ENCODE data around the gene TSHZ1. TPM values are rescaled to one million over a fixed set of nuclear protein-coding genes. Genes with fewer than 3 reads are reported as not detected.

The TSHZ1 gene
- total RNA-seq, 1 donor from 2014 or later, result 24.6 TPM

GRCh38 chr18:75209129-75209950 is 1.3 kb upstream of the TSHZ1 start, which contains the start of gene PTGR3:
Gene PTGR3 (minus strand): TSS chr18:75209139. CDS start chr18:75209058, 81 bp downstream.
- Histone ChIP-seq H3K4me1 (peaks cover 86% of the 10 kb centered on the region), H3K4me3 (peak within 1 kb of the TSS; percentile 85), H3K36me3 (no peaks in the 10 kb centered on the region), H3K27me3 (ENCODE audit: low read depth) (no peaks in the 10 kb centered on the region), H3K9me3 (replicated peaks) (no peaks in the 10 kb centered on the region), H3K27ac (replicated peaks) (peak within 1 kb of the TSS; percentile 99)
- peak; percentile 89 for DNase-seq
- intact Hi-C loops (cut with micrococcal nuclease), result no loop called here
- TF ChIP-seq, protein P1, sequence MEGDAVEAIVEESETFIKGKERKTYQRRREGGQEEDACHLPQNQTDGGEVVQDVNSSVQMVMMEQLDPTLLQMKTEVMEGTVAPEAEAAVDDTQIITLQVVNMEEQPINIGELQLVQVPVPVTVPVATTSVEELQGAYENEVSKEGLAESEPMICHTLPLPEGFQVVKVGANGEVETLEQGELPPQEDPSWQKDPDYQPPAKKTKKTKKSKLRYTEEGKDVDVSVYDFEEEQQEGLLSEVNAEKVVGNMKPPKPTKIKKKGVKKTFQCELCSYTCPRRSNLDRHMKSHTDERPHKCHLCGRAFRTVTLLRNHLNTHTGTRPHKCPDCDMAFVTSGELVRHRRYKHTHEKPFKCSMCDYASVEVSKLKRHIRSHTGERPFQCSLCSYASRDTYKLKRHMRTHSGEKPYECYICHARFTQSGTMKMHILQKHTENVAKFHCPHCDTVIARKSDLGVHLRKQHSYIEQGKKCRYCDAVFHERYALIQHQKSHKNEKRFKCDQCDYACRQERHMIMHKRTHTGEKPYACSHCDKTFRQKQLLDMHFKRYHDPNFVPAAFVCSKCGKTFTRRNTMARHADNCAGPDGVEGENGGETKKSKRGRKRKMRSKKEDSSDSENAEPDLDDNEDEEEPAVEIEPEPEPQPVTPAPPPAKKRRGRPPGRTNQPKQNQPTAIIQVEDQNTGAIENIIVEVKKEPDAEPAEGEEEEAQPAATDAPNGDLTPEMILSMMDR (IDR thresholded peaks at IDR 0.05; ENCODE audit: borderline replicate concordance), result no peak

DNA sequence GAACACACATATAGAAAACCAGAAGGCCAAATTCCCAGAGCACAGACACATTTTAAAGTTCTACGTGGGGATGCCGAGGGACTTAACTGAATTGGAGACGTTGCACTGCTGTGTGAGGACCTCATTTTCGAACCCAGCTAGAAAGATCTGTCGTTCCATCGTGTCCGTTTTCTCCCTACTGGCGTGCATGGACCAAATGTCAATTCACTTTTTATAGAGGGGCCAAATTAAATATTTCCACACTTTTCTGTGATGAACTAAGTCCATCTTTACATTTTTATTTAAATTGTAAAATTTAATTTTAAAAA is 692 bp upstream of the TSHZ1 start:
- TF ChIP-seq, protein P1 (IDR thresholded peaks at IDR 0.05; ENCODE audit: borderline replicate concordance), result no peak
- peaks cover 86% of the 10 kb centered on the region for H3K4me1 ChIP-seq
- no peak for DNase-seq
- intact Hi-C loops (cut with micrococcal nuclease), result no loop called here
- H3K27me3 ChIP-seq (ENCODE audit: low read depth), result no peaks in the 10 kb centered on the region
- no peaks in the 10 kb centered on the region for H3K9me3 ChIP-seq (replicated peaks)
- no peaks in the 10 kb centered on the region for H3K36me3 ChIP-seq
- H3K4me3 ChIP-seq, result peak overlapping the region; percentile 85
- H3K27ac ChIP-seq (replicated peaks), result peak overlapping the region; percentile 99

DNA sequence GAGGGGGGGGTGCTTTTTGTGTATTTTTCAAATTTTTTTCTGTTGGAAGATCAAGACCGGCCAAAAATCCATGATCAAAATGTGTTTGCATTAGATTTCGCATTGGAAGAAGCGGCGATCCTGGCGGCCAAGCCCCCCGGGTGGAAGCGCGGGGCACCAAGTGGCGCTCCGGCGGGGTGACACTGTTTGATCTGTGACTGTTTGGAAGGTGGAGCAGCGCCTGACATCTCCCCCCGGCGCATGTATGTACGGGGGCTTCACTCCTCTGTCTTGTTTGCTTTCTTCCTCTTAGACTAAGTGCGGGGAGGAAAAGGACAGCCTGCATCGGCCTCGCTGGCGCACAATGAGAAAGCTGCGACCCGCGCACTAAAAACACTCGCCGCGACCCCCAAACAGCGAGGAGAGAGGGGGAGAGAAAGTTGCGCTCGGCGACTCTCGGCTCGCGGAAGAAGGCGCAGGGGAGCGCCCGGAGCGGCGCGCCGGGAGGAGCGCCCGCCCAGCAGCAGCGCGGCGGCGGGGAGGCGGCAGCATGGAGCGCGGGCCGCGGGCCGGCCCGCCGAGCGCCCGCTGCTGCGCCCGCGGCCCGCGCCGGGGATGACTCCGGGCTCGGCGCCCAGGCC is 515 bp downstream of the TSHZ1 start:
- H3K36me3 ChIP-seq, result no peaks in the 10 kb centered on the region
- intact Hi-C loops (cut with micrococcal nuclease), result no loop called here
- no peaks in the 10 kb centered on the region for H3K27me3 ChIP-seq (ENCODE audit: low read depth)
- no peaks in the 10 kb centered on the region for H3K9me3 ChIP-seq (replicated peaks)
- TF ChIP-seq, protein P1 (IDR thresholded peaks at IDR 0.05; ENCODE audit: borderline replicate concordance), result no peak
- peak overlapping the region; percentile 99 for H3K27ac ChIP-seq (replicated peaks)
- peak overlapping the region; percentile 85 for H3K4me3 ChIP-seq
- DNase-seq, result no peak
- H3K4me1 ChIP-seq, result peaks cover 86% of the 10 kb centered on the region

- Histone ChIP-seq H3K27me3 (ENCODE audit: low read depth) (no peaks in the 10 kb centered on the region), H3K36me3 (no peaks in the 10 kb centered on the region), H3K27ac (replicated peaks) (peak overlapping the region; percentile 93), H3K4me3 (peak overlapping the region; percentile 85), H3K4me1 (peaks cover 86% of the 10 kb centered on the region), H3K9me3 (replicated peaks) (no peaks in the 10 kb centered on the region)
- DNase-seq, result no peak
- intact Hi-C loops (cut with micrococcal nuclease), result no loop called here
- TF ChIP-seq, protein P1 (IDR thresholded peaks at IDR 0.05; ENCODE audit: borderline replicate concordance), result no peak
Measured at GRCh38 chr18:75211626-75211952, 992 bp downstream of the TSHZ1 start.

- H3K36me3 ChIP-seq, result no peaks in the 10 kb centered on the region
- no peaks in the 10 kb centered on the region for H3K27me3 ChIP-seq (ENCODE audit: low read depth)
- TF ChIP-seq, protein P1 (IDR thresholded peaks at IDR 0.05; ENCODE audit: borderline replicate concordance), result no peak
- intact Hi-C loops (cut with micrococcal nuclease), result no loop called here
- no peaks in the 10 kb centered on the region for H3K9me3 ChIP-seq (replicated peaks)
- H3K27ac ChIP-seq (replicated peaks), result peak overlapping the region; percentile 93
- peak; percentile 50 for DNase-seq
- peak overlapping the region; percentile 85 for H3K4me3 ChIP-seq
- H3K4me1 ChIP-seq, result peaks cover 86% of the 10 kb centered on the region
Measured at GRCh38 chr18:75211953-75212750, 1.6 kb downstream of the TSHZ1 start.

Measured in left ventricle myocardium inferior (tissue), 1 donor.